SH-SY5Y (cell line): ENCODE results near the gene APEX2.

Source experiments
- GATA2 ChIP-seq: IDR thresholded peaks from 2 replicates; pipeline ENCODE4 v1.6.1; 2011; ENCODE audit warnings: mild to moderate bottlenecking, low read depth, low read length
- GATA3 ChIP-seq: IDR thresholded peaks from 2 replicates; pipeline ENCODE4 v1.6.1; 2011; ENCODE audit warnings: low read depth, mild to moderate bottlenecking, low read length, moderate library complexity

Gene APEX2

GRCh38 chrX:54999717-55000598, at the start of gene APEX2:
APEX2 (plus strand) TSS chrX:55000363; CDS start chrX:55000423, 60 bp downstream.
- no peak; the same call in 1 of the 2 replicates for TF ChIP-seq GATA2
- TF ChIP-seq GATA3, result no peak

- TF ChIP-seq GATA2 (no peak), GATA3 (no peak)
These were observed 49.3 kb upstream of the APEX2 start for GRCh38 chrX:54950730-54951375.

- no peak for TF ChIP-seq GATA2
- no peak for TF ChIP-seq GATA3
These were observed 38.4 kb upstream of the APEX2 start for GRCh38 chrX:54961750-54962149.

GRCh38 chrX:54964766-54965497, 35.2 kb upstream of the APEX2 start:
- no peak for TF ChIP-seq GATA3
- no peak for TF ChIP-seq GATA2

GRCh38 chrX:54977387-54977786, 22.8 kb upstream of the APEX2 start:
- TF ChIP-seq GATA2 (no peak), GATA3 (no peak)

GRCh38 chrX:54978448-54978847, 21.7 kb upstream of the APEX2 start:
- TF ChIP-seq GATA2, result no peak
- no peak for TF ChIP-seq GATA3

- TF ChIP-seq GATA3 (no peak), GATA2 (no peak)
These were observed 20.7 kb upstream of the APEX2 start for GRCh38 chrX:54979432-54979831.

- TF ChIP-seq GATA3, result no peak
- no peak for TF ChIP-seq GATA2
These were observed 19.8 kb upstream of the APEX2 start for GRCh38 chrX:54980334-54980733.

GRCh38 chrX:54991706-54992105, 8.5 kb upstream of the APEX2 start:
- TF ChIP-seq GATA3 (no peak), GATA2 (no peak)

GRCh38 chrX:54992911-54993622, 7.1 kb upstream of the APEX2 start:
- TF ChIP-seq GATA3 (no peak), GATA2 (no peak)

GRCh38 chrX:54994099-54994498, 6.1 kb upstream of the APEX2 start, which contains the start of gene PFKFB1:
PFKFB1 (minus strand) TSS chrX:54994188; CDS start chrX:54994007, 181 bp downstream.
- no peak for TF ChIP-seq GATA2
- TF ChIP-seq GATA3, result no peak

GRCh38 chrX:54994668-54995351, 5.4 kb upstream of the APEX2 start:
- TF ChIP-seq GATA2 (no peak), GATA3 (no peak)

GRCh38 chrX:54995621-54996020, 4.5 kb upstream of the APEX2 start:
- TF ChIP-seq GATA2 (no peak), GATA3 (no peak)

- TF ChIP-seq GATA2 (no peak), GATA3 (no peak)
These were observed 4.1 kb downstream of the APEX2 start for GRCh38 chrX:55004231-55004630.

GRCh38 chrX:55005256-55005655, 5.1 kb downstream of the APEX2 start:
- TF ChIP-seq GATA3 (no peak), GATA2 (no peak)
